H1 (cell line): ENCODE measurements around the gene TMEM108. TPM values are rescaled to one million over a fixed set of nuclear protein-coding genes. Genes with fewer than 3 reads are reported as not detected.

Experiments used
- CTCF ChIA-PET: fragments of 300-600 bp; sonication (Branson Sonifier 250); formaldehyde crosslinking; loops from one replicate; lab custom pipeline; 2021; ENCODE audit not compliant: partially characterized antibody; lab: Charles Lee
- POLR2A ChIA-PET: fragments of 300-600 bp; sonication (Branson Sonifier 250); formaldehyde crosslinking; loops from one replicate; lab custom pipeline; 2021; ENCODE audit warnings: inconsistent platforms; ENCODE audit not compliant: partially characterized antibody; lab: Charles Lee
- DNase-seq, 2 experiments: peaks; one replicate each; pipeline versions ENCODE4 v3.0.0 to v3.0.0-alpha.2; 2010 to 2022; ENCODE audit warnings: low spot score in 2 of 2, low read depth in 1 of 2, mixed read lengths in 1 of 2
- FAIRE-seq: peaks from 2 replicates; lab custom pipeline; 2011; peaks lifted over from hg19 to GRCh38; lab: Jason Lieb, UNC
- H2AFZ ChIP-seq: 2 replicates; pipeline ENCODE4 v1.8.1; 2012; ENCODE audit warnings: low read length, inconsistent platforms
- H2AK5ac ChIP-seq: 2 replicates; pipeline ENCODE4 v1.6.1; 2013; ENCODE audit warnings: low read depth, low read length
- H2BK120ac ChIP-seq: replicated peaks from 2 replicates; pipeline ENCODE3; 2013; ENCODE audit warnings: low read depth, low read length, inconsistent platforms
- H2BK12ac ChIP-seq: 2 replicates; pipeline ENCODE4 v1.6.1; 2013; ENCODE audit warnings: low read depth, low read length
- H2BK15ac ChIP-seq: 2 replicates; pipeline ENCODE4 v1.6.1; 2013; ENCODE audit warnings: low read length
- H2BK20ac ChIP-seq: 2 replicates; pipeline ENCODE4 v1.6.1; 2013; ENCODE audit warnings: low read length
- H2BK5ac ChIP-seq: 2 replicates; pipeline ENCODE4 v1.6.1; 2013; ENCODE audit warnings: low read depth, low read length
- H3K14ac ChIP-seq: 2 replicates; pipeline ENCODE4 v1.6.1; 2013; ENCODE audit warnings: inconsistent platforms; ENCODE audit not compliant: insufficient read length
- H3K18ac ChIP-seq: 2 replicates; pipeline ENCODE4 v1.6.1; 2013; ENCODE audit warnings: low read length; ENCODE audit errors: extremely low read depth
- H3K23ac ChIP-seq: 2 replicates; pipeline ENCODE4 v1.6.1; 2013; ENCODE audit warnings: inconsistent platforms; ENCODE audit not compliant: insufficient read length
- H3K23me2 ChIP-seq: 2 replicates; pipeline ENCODE4 v1.6.1; 2013; ENCODE audit warnings: low read depth, low read length
- H3K27ac ChIP-seq: 2 replicates; pipeline ENCODE4 v1.6.1; 2011; ENCODE audit warnings: low read depth, low read length, inconsistent platforms
- H3K27me3 ChIP-seq, 4 experiments: replicated peaks in 1 of 4; 1 replicate in 1 of 4; 2 replicates in 3 of 4; pipeline versions ENCODE4 v1.6.1 to v1.8.1; 2011 to 2013; ENCODE audit warnings: low read length in 3 of 4, mild to moderate bottlenecking in 3 of 4, inconsistent platforms in 2 of 4, mixed read lengths in 2 of 4, moderate library complexity in 1 of 4; ENCODE audit not compliant: control insufficient read depth in 3 of 4, insufficient read depth in 3 of 4; ENCODE audit errors: extremely low read depth in 1 of 4
- H3K36me3 ChIP-seq, 4 experiments: 2 replicates each; pipeline versions ENCODE4 v1.6.1 to v1.8.1; 2011 to 2013; ENCODE audit warnings: mild to moderate bottlenecking in 4 of 4, low read length in 3 of 4, moderate library complexity in 2 of 4, control low read depth in 1 of 4, inconsistent platforms in 1 of 4; ENCODE audit not compliant: insufficient read depth in 4 of 4, control insufficient read depth in 2 of 4
- H3K4ac ChIP-seq: replicated peaks from 2 replicates; pipeline ENCODE3; 2013; ENCODE audit warnings: low read length, low read depth, mixed read lengths, inconsistent platforms; ENCODE audit not compliant: insufficient read length
- H3K4me1 ChIP-seq, 4 experiments: replicated peaks in 1 of 4; 1 replicate in 1 of 4; 2 replicates in 3 of 4; pipeline versions ENCODE4 v1.6.1 to v1.8.1; 2011 to 2013; ENCODE audit warnings: low read length in 3 of 4, inconsistent platforms in 2 of 4, mixed read lengths in 1 of 4; ENCODE audit not compliant: insufficient read depth in 4 of 4, control insufficient read depth in 3 of 4
- H3K4me2 ChIP-seq, 2 experiments: 2 replicates each; pipeline versions ENCODE4 v1.6.1 to v1.8.1; 2011 to 2013; ENCODE audit warnings: low read depth in 2 of 2, low read length in 2 of 2, control low read depth in 1 of 2, inconsistent platforms in 1 of 2, mild to moderate bottlenecking in 1 of 2; ENCODE audit not compliant: insufficient read depth in 1 of 2
- H3K4me3 ChIP-seq, 4 experiments: fragments of 200-600, 300-600 bp in 1 of 4; sonication (generic), shearing (Covaris generic), sonication (Bioruptor Twin) in 1 of 4; 2 replicates each; pipeline versions ENCODE4 v1.5.1 to v1.8.1; 2011 to 2016; ENCODE audit warnings: low read length in 4 of 4, low read depth in 3 of 4, control low read depth in 2 of 4, inconsistent platforms in 2 of 4, mild to moderate bottlenecking in 2 of 4, mixed read lengths in 1 of 4, moderate library complexity in 1 of 4; ENCODE audit not compliant: insufficient read depth in 2 of 4; ENCODE audit errors: extremely low read depth in 1 of 4
- H3K56ac ChIP-seq: replicated peaks from 2 replicates; pipeline ENCODE3; 2013; ENCODE audit warnings: low read depth, mild to moderate bottlenecking, mixed read lengths, low read length, inconsistent platforms; ENCODE audit not compliant: insufficient read length
- H3K79me1 ChIP-seq: 2 replicates; pipeline ENCODE4 v1.6.1; 2013; ENCODE audit warnings: low read depth, low read length, control low read depth
- H3K79me2 ChIP-seq, 2 experiments: 2 replicates each; pipeline versions ENCODE4 v1.6.1 to v1.8.1; 2012 to 2013; ENCODE audit warnings: low read length in 2 of 2, mild to moderate bottlenecking in 2 of 2, inconsistent platforms in 1 of 2; ENCODE audit not compliant: insufficient read depth in 2 of 2, control insufficient read depth in 1 of 2
- H3K9ac ChIP-seq, 4 experiments: replicated peaks in 1 of 4; 1 replicate in 1 of 4; 2 replicates in 3 of 4; pipeline versions ENCODE4 v1.6.1 to v1.8.1; 2011 to 2013; ENCODE audit warnings: low read depth in 3 of 4, low read length in 3 of 4, control low read depth in 2 of 4, mild to moderate bottlenecking in 2 of 4, moderate library complexity in 2 of 4, inconsistent platforms in 1 of 4; ENCODE audit errors: extremely low read depth in 1 of 4
- H3K9me3 ChIP-seq, 2 experiments: 2 replicates each; pipeline versions ENCODE4 v1.6.1 to v1.8.1; 2012 to 2013; ENCODE audit warnings: mild to moderate bottlenecking in 2 of 2, moderate library complexity in 2 of 2, control low read depth in 1 of 2, inconsistent platforms in 1 of 2, low read depth in 1 of 2, low read length in 1 of 2, mixed read lengths in 1 of 2; ENCODE audit not compliant: insufficient read depth in 2 of 2
- H4K20me1 ChIP-seq, 2 experiments: replicated peaks in 1 of 2; 2 replicates each; pipeline versions ENCODE3 to v1.8.1; 2011 to 2013; ENCODE audit warnings: inconsistent platforms in 2 of 2, low read length in 2 of 2, mild to moderate bottlenecking in 1 of 2; ENCODE audit not compliant: insufficient read depth in 2 of 2, control insufficient read depth in 1 of 2
- H4K5ac ChIP-seq: 2 replicates; pipeline ENCODE4 v1.6.1; 2013; ENCODE audit warnings: low read length, low read depth, mixed read lengths, inconsistent platforms; ENCODE audit not compliant: insufficient read length
- H4K8ac ChIP-seq: 2 replicates; pipeline ENCODE4 v1.8.0; 2013; ENCODE audit warnings: mild to moderate bottlenecking, moderate library complexity, low read length, inconsistent platforms; ENCODE audit not compliant: insufficient read depth; ENCODE audit errors: extremely low read depth
- H4K91ac ChIP-seq: replicated peaks from 2 replicates; pipeline ENCODE3; 2013; ENCODE audit warnings: low read length, mixed read lengths, inconsistent platforms; ENCODE audit not compliant: insufficient read length
- RNF2 ChIP-seq: fragments of 200-900, 300-1000 bp; sonication (generic); IDR thresholded peaks from 2 replicates; pipeline ENCODE4 v1.7.1; 2016; ENCODE audit warnings: borderline replicate concordance, low read depth, mild to moderate bottlenecking, antibody characterized with exemption, low read length; ENCODE audit not compliant: poor library complexity, severe bottlenecking; ENCODE audit errors: missing control alignments
- WGBS, 2 experiments: shearing (Covaris generic) in 1 of 2; methylation state at CpG; one replicate each; pipeline versions ENCODE4 v1.1.6 to v1.1.7; 2013 to 2015; ENCODE audit warnings: low lambda C conversion rate in 2 of 2, mixed read lengths in 2 of 2, inconsistent platforms in 1 of 2, low coverage in 1 of 2, missing lambda C conversion rate in 1 of 2; ENCODE audit not compliant: insufficient replicate concordance in 2 of 2, insufficient coverage in 1 of 2, insufficient read length in 1 of 2; ENCODE audit errors: extremely low coverage in 1 of 2, missing lambda C conversion rate in 1 of 2; 5-methylcytosine and 5-hydroxymethylcytosine counted together
- polyA plus RNA-seq, 7 experiments: library from polyadenylated mRNA; depleted of rRNA in 3 of 7; stranded (reverse) in 5 of 7; unstranded in 2 of 7; fragments of >200 nt in 5 of 7; fragments of 200-250 nt in 2 of 7; gene quantifications; 1 replicate in 5 of 7; 2 replicates in 1 of 7; 4 replicates in 1 of 7; pipeline versions ENCODE4 v1.2.1 to v1.2.3, GENCODE V29; 2011 to 2013; ENCODE audit warnings: missing spikeins in 2 of 7, mixed read lengths in 2 of 7
- total RNA-seq: library from RNA; stranded (reverse); fragmentation: NEBNext Ultra II Directional; extraction: Animal tissue kit (Norgen Biotek cat#: 25700); gene quantifications from 2 replicates; pipeline ENCODE4 v1.2.1, GENCODE V29; 2021

The TMEM108 gene
- total and polyA plus RNA-seq, 2 of the 8 experiments (the other 6 are each of a cell fraction or from before 2014, with no cell fraction given): 14.3 to 16.2 TPM

DNA sequence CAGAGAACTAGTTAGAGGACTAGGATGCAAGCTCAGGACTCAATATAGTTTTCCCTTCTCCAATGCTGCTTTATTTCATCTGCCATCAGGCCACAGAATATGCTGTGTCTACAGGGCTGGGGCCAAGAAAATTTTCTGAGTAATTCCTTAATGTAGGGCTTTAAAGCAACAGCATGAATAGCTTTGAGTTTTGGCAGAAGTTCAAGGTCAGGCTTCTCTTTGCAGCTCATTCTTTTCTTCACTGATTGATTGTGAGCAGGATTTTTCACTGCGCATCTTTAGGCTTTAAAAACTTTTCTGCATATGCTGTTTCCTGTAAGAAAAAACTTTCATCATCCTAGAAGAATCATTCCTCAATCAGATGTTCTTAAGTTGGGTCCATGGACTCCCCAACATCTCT is 4.6 kb downstream of the TMEM108 start:
- no peak overlapping the region for H2BK5ac ChIP-seq
- H3K23me2 ChIP-seq: peaks cover 4% of the 10 kb centered on the region; the same call in 1 of the 2 replicates
- H2BK12ac ChIP-seq: no peak overlapping the region
- no peak overlapping the region for H4K91ac ChIP-seq
- 94% methylated on average over 1 of the region's 1 CpG; no CpG with 5 or more reads in 1 of the 2 experiments for WGBS, 2 experiments
- H3K9me3 ChIP-seq: no peaks in the 10 kb centered on the region
- H3K79me2 ChIP-seq: no peaks in the 10 kb centered on the region; a peak in 1 of 4 replicates
- ChIA-PET CTCF (interaction anchor here (0.6 to 10.0 kb wide), 25 partner anchors 9 to 381 kb away, joined by 3 to 173 read pairs (median 8); no protein-coding TSS in a partner anchor), POLR2A (interaction anchor here (1.0 kb wide), 1 partner anchor 339 kb away, joined by 3 read pairs; no protein-coding TSS in a partner anchor)
- H4K5ac ChIP-seq: no peak overlapping the region
- no peak overlapping the region for H3K9ac ChIP-seq
- H3K79me1 ChIP-seq: no peaks in the 10 kb centered on the region
- no peak overlapping the region for H3K4ac ChIP-seq
- no peak for FAIRE-seq
- no peak overlapping the region for H2AK5ac ChIP-seq
- no peak overlapping the region for H2BK20ac ChIP-seq
- no peak overlapping the region for H3K56ac ChIP-seq
- H4K8ac ChIP-seq: no peak overlapping the region
- no peak overlapping the region for H2AFZ ChIP-seq
- H3K23ac ChIP-seq: no peak overlapping the region
- no peak overlapping the region for H3K27ac ChIP-seq
- H2BK120ac ChIP-seq: no peak overlapping the region
- H3K4me1 ChIP-seq: peaks cover 0 to 4% (median 3%) of the 10 kb centered on the region in 4 experiments; a peak in 3 of 7 replicates
- no peak overlapping the region for H3K18ac ChIP-seq
- DNase-seq: no peak
- no peak for TF ChIP-seq RNF2
- no peak overlapping the region for H3K4me3 ChIP-seq
- H3K4me2 ChIP-seq: no peak overlapping the region
- H3K14ac ChIP-seq: no peak overlapping the region
- no peaks in the 10 kb centered on the region for H4K20me1 ChIP-seq
- H2BK15ac ChIP-seq: no peak overlapping the region
- peaks cover 0 to 5% (median 2%) of the 10 kb centered on the region in 4 experiments; a peak in 3 of 8 replicates for H3K36me3 ChIP-seq
- peaks cover 0 to 8% (median 4%) of the 10 kb centered on the region in 4 experiments; a peak in 4 of 7 replicates for H3K27me3 ChIP-seq
